HL-60/S4 treated with phorbol 12-myristate 13-acetate at 8.2 ng/mL for 4 days and 3 days (cell line): ENCODE results near the gene HDAC2.
"Not testable (repeated sequence)": the region's sequence is repeated elsewhere in the genome, so short reads cannot be mapped to it uniquely, and the experiment has no call there.

Experiments
- in situ Hi-C: fragments of 300-500 bp; cut with MboI; formaldehyde crosslinking; loops from 2 replicates; pipeline ENCODE4 v1.15.0; 2022; ENCODE audit warnings: low sequenced_read_pairs

Gene HDAC2

DNA sequence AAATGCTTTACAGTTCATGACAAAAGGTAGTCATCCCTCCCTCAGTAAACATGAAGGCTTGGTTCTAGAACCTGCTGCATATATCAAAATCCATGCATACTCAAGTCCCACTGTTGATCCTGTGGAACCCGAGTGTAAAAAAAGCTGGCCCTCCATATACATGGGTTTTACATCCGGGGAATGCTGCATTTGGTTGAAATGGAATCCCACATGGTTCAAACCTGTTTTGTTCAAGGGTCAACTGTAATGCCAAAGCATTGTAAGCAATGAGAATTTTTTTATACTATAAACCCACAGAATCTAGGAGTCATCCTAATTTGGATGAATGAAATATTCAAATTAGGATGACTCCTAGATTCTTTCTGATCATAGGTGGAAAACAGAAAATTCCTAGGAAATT is 5.9 kb upstream of the HDAC2 start:
- in situ Hi-C loops = no loop called here

DNA sequence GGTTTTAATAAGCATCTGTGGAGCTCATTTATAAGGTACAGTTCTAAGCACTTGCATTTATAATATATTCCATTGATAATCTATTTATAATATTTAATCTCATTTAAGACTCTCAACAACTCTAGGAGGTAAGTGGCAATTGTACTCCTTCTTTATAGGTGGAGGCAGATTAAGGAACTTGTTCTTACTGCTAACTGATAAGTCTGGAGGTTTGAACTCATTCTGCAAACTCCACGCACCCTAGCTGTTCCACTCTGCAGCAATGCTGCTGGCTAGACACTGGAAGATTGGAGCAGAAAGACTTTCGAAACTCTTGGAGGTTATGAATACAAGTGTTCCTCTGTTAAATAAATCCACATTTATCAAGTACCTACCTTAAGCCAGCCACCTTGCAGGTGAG is 793 bp upstream of the HDAC2 start:
- in situ Hi-C loops = no loop called here

DNA sequence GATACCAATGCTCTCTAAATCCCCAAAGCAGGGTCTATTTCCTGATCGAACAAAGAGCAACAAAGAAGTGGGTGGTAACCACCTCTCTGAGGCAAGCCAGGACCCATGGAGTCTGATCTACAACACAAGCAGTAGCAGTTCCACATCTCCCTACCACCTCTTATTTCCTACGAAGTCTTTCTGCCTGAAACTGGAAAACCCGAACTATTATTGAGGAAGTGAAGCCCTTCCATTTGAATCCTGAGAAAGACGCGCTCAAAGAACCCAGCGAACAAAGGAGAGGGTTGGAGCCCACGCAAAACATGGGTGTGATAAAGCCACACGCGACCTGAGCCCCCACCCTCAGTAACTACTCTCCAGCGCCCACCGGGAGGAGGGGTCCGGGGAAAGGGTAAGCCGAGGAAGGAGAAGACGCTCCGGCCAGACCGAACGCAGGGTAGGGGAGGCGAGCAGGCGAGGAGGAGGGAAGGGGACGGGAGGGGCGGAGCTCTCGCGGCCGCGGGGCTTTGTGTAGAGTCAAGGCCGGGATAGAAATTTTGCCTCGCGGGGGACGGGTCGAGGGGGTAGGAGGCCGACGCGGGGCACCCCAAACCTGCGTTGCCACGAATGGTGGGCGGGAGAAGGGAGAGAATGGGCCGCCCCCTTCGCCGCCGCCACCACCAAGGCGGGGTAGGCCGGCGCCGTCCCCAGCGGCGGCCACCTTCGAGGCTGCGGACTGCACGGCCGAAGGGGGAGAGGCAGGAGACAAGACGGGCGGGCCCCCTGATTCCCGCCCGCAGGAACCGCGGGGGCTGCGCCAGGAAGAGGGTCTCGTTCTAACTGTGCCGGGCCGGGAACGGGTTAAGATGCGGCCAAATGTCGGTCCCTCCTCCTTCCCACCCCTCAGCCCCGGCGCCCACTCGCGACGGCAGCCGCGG is 802 bp downstream of the HDAC2 start:
- in situ Hi-C loops = no loop called here

DNA sequence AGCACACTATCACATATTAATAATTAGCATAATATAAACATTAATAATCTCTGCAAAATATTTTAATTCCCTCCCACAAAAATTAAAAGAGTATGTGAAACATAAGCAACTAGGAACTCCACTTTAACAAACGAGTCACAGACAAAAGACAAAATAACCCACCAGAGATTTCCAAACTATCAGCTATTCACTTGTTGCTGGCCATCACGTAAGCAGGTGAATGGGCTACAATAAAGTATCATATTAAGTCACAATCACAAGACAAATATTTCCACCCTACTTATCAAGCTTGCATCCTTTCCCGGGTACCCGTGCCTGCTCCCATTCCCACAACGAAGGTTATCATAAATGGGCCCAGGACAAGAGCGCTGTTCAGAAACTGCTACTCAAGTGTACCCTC is 2.5 kb downstream of the HDAC2 start:
- in situ Hi-C loops = no loop called here

DNA sequence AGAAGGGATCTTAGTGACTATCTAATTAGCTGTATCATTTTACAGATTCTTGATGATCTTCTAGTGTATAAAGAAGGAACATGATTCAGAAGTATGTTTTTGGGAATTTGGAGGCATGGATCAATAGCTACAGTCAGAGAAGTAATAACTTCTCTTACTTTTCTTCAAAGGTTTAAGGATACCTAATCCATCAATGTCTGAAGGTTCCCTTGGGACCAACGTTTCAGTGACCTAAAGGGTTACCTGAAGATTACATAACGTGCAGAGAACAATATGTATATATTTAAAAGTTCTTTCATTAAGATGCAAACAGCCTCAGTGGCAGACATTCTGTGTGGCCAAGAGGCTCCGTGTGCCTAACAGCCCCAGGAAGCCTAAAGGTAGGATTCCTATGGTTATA is 3.2 kb downstream of the HDAC2 start:
- in situ Hi-C loops = no loop called here

DNA sequence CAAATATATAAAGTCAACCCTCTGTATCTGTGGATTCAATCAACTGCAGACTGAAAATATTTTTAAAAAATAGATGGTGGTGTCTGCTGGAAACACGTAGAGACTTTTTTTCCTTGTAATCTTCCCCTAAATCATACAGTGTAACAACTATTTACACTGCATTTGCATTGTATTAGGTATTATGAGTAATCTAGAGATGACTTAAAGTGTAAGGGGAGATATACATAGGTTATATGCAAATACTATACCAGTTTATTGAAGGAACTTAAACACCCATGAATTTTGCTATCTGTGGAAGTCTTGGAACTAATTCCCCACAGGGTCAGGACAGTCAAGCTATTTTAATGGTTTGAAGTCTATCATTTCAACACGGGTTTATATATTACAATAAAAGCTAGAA is 10.2 kb downstream of the HDAC2 start:
- in situ Hi-C loops = no loop called here

DNA sequence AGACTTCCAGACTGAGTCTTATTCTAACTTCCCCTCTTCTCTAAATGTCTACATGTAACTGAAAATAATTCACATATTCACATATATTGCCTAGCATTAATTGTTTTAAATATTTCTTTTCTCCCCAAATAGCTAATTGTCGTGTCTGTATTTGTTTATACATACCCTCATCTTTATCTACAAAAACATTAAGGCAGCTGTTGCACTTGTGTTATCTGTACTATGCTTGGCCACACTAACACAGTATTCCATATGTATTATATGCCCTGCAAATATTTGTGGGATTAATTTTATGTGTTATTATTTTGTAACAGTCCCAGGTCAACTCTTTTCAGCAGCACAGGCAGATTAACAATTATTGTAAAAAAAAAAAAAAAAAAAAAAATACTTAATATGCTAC is 11.7 kb downstream of the HDAC2 start:
- in situ Hi-C loops = no loop called here

DNA sequence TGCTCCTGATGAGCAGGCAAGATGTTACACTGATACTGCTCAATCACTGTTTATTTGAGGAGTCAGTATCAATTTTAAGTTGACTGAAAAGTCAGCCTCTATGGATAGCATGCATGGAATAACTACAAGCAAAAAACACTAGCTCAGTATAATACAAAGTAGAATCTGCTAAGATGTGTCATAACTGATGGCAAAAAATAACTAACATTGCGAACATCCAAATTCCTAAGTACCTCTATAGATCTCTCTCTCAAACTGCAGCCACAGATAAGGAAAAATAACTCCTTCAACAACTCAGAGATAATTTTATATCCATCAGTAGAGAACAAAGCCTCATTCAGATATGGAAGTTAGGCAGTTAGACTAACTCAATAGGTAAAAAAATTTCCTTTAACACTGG is 16.3 kb downstream of the HDAC2 start:
- in situ Hi-C loops = no loop called here

DNA sequence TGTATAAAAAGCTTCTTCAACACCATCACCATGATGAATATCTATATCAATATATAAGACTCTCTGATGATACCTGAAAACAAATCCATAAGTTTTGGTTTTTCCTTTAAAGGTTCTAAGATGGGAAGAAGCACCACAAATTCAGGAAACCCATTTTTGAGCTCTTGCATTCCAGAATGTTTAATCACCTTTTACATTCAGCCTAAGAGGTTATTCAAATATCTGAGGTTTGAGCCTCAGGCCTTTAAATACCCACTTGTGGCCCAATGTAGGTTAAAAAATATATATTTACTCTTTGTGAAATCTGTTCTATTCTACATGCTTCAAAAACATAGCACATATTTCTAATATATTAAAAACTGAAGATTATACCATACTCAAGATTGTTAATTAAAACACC is 17.6 kb downstream of the HDAC2 start:
- in situ Hi-C loops = no loop called here

DNA sequence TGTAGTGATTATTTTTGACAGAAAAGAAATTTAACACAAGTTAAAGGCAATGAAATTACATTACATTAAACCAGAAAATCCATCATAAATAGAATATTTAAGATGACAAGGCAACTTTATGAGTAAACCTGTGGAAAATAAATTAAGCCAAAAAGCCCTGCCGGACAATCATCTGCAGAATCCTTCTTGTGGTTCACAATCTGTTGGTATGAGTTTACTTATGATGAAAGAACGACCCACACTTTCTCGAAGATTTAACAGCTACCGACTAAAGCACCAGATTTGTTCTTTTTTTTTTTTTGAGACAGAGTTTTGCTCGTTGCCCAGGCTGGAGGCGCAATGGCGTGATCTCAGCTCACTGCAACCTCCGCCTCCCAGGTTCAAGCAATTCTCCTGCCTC is 21.4 kb downstream of the HDAC2 start:
- in situ Hi-C loops = no loop called here

DNA sequence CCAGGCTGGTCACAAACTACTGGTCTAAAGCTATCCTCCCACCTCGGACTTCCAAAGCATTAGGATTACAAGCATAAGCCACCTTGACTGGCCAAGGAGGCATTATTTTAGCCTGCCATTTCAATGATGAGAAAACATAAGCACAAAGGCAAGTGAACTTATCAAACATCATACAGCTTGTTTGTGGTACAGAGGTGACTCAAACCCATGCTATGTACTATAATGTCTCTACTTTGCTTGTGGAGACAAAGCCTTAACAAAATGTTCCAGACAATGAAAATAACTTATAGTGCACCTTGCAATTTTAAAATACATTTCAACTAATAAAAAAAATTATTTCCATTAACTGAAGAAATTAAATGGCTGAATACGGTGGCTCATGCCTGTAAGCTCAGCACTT is 26.2 kb downstream of the HDAC2 start:
- in situ Hi-C loops = no loop called here

DNA sequence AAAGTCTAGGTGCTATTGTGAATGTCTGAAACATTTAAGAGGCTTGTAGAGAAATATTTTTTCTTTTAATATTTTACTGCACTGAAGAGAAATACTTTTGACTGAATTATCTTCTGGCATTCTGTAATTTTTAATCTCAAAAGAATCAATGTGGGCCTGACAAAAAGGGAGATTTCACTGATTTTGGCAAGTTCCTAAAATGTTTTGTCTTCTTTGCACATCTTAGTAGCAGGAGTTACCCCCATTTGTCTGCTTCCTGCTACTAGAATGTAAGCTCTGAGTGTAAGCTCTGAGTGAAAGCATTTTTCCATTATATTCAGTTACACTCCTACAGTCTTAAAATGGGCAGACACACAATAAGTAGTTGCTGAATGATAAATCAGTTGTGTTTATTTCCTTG is 31.1 kb downstream of the HDAC2 start:
- in situ Hi-C loops = no loop called here

DNA sequence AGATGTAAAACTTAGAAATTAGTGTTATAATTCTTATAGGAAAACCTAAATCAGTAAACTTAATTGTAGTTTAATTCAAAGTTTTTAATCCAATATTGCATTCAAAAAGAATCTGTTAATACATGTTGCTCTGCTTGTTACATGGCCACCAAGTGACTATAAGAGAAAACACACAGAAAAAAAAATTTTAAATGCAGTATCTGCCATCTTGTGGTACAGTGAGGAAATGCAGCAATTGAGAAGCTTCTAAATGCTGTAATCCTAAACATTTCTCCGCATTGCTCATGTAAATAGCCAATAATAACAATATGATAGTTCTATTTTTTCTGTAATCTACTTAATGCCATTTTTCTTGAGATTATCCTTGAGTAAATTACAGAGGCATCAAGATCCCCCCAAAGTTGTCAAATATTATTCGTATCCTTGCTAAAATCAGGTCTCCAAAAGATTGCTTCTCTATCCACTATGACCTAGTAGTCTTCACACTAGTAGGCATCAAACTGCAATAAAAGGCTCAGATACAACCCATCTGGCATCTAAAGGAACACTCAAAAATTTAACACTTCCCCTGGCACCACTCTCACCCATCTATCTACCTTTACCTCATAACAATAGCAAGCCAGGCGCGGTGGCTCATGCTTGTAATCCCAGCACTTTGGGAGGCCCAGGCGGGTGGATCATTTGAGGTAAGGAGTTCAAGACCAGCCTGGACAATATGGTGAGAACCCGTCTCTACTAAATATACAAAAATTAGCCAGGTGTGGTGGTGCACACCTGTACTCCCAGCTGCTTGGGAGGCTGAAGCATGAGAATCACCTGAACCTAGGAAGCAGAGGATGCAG is 34.6 kb downstream of the HDAC2 start:
- in situ Hi-C loops = no loop called here

DNA sequence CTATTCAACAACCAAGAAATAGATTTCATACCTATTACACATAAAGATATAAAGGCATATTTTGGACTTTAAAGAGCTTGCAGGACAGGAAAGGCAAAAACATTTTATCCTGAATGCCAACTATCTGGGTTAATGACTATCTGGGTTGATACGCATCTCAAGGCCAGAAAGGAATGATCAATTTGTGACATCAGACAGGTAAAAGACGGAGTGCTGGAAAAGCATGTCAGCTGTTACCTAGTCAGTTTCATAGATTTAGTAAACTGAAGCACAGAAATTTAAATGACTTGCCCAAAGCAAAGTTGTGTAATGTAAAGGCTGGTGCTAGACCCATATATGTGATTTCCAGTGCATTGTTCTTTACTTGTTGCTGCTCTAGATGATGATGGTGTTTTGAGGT is 36.8 kb downstream of the HDAC2 start:
- in situ Hi-C loops = no loop called here

DNA sequence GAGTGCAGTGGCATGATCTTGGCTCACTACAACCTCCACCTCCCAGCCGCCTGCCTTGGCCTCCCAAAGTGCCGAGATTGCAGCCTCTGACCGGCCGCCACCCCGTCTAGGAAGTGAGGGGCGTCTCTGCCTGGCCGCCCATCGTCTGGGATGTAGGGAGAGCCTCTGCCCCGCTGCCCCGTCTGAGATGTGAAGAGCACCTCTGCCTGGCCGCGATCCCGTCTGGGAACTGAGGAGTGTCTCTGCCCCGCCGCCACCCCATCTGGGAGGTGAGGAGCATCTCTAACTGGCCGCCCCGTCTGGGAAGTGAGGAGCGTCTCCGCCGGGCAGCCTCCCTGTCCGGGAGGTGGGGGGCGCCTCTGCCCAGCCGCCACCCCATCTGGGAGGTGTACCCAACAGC is 39.0 kb downstream of the HDAC2 start:
- in situ Hi-C loops = not testable (repeated sequence)

DNA sequence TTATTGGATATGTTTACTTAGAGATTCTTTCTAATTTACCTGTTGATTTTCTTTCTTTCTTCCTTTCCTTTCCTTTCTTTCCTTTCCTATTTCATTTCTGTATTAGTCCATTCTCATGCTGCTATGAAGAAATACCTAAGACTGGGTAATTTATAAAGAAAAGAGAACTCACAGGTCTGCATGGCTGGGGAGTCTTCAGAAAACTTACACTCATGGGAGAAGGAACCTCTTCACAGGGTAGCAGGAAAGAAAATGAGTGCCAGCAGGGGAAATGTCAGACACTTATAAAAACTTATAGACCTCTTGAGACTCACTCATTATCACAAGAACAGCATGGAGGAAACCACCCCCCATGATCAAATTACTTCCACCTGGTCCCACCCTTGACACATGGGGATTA is 40.8 kb downstream of the HDAC2 start:
- in situ Hi-C loops = no loop called here

DNA sequence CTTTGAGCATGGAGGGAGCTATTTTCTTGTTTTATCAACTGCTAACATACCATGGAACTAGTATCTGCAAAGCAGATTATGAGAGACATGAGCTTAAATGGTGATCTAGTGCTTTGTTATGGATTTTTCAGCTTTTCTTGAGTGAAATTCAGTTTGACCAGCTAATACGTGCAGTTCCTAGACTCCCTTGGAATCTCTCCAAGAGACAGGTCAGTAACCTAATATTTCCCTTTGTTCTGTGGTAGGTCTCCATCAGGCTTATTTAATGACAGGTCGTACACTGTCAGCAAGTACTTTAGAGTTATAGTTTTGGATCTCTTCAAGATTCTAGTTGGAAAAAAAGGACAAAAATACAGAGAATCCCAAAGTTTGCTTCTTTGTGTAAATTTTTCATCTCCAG is 43.9 kb downstream of the HDAC2 start:
- in situ Hi-C loops = no loop called here

DNA sequence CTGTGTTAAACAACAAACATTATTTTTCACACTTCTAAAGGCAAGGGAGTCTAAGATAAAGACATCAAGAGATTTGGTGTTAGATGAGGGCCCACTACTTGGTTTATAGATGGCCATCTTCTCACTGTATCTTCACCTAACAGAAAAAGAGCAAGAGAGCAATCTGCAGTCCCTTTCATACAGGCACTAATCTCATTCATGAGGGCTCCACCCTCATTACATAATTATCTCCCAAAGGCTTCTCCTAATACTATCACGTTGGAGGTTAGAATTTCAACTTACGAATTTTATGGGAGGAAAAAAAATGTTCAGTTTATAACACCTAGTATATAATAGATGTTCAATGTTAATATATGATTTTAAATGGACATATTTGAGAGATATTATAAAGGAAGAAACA is 45.6 kb downstream of the HDAC2 start:
- in situ Hi-C loops = no loop called here

DNA sequence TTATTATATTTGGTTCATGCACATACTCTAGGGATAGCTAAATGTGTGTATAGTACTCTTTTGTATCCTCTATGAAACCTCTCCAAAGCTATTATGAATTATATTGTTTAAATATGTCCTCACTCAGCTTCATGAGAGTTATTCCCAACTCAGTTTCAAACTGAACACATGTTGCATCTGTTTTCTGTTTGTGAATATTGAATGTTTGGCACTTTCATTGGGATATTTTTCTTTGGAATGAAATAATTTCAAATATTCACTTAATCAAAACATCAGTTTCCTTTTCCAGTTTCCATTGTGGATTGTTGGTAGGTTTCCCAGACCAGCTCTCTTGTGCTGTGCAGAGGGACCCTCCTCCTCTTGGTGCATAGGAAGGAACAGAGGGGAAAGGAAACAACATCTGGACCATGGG is 46.6 kb downstream of the HDAC2 start:
- in situ Hi-C loops = loop anchor here (25.0 kb wide), 1 partner anchor 1137 kb away; no protein-coding TSS in a partner anchor

DNA sequence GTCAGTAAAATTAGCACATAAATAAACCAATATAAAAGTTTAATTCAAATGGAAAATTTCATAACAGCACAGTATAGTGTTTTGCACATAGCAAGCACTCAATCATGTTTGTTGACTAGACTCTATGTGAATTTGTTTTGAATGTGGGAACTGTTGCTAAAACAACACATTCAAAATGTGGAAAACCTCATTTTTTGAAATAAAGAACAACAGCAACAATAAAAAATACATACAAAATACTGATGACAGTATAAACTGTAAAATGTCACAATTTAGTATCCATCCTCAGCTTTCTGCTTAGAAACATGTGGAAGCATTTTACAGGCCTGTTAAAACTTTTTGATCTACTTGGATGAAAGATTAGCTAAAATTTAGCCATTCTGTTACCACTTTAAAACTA is 47.4 kb downstream of the HDAC2 start:
- in situ Hi-C loops = loop anchor here (25.0 kb wide), 1 partner anchor 1136 kb away; no protein-coding TSS in a partner anchor

DNA sequence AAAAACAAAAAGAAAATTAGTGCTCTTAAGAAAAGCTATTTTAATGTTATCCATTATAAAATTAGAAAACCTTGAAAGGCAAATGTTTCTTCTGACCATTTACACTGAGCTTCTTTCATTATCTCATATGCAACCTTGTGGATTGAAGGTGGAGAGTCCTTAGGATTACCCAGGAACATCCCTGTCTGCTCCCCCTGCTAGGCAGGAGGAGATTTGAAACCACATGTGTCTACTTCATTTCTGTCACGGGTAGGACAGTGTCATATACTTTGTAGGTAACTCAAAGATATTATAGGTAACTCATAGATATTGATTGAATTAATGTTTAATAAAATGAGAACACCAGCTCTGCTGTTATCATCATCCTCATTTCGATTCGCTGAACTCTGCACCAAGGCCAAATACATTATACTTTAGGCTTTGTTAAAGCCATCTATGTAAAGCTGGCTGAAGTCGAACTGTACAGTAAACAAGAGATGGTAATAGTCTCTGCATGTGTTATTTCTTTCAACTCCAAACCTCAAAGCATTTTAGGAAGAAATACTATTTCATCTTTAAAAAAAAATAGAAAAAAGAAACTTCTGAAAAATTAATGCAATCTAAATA is 49.5 kb downstream of the HDAC2 start:
- in situ Hi-C loops = loop anchor here (25.0 kb wide), 1 partner anchor 1134 kb away; no protein-coding TSS in a partner anchor
